ENCODE data around the gene ALOX12B. TPM values are rescaled to one million over a fixed set of nuclear protein-coding genes. Genes with fewer than 3 reads are reported as not detected.
A peak's percentile ranks its signal among the peaks of the same experiment; 100 is the strongest.

Gene ALOX12B
- total RNA-seq, 4 donors from 2014 or later, result not detected

DNA sequence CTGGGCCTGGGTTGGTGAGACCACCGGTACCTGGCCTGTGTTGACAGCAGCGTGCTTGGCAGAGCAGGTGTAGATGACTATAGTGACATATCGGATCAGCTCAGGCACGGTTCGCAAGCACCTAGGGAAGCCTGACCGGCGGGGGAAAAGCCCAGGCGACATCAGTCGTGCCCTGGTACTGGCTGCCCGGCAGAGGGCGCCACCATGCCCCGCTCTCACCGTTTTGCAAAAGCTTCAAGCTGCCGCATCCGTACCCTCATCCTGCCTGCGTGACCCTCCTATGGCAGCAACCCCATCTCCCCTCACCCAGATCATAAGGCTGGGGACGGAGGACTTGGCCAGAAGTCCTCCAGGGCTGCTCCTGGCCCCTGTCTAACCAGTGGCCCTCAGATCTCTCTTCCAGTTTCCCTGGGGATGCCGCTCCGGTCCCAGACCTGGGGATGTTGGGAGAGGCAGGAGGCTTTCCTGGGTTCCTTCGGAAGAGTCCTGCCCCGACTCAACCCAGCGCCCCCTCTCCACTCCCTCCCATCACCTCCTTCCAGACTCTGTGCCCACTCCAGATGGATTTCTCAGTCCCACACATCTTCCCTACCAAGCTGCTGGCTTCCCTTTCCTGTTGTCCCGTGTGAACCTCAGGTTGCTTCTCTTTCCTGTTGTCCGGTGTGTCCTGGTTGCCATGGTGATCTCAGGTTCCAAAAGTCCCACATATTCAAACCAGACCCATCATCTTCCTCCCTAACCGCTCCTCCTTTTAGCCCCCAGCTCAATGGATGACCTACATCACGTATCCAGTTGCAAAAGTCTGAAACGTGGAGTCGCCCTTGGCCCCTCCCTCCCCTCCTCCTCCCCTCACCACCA, 13.7 kb downstream of the ALOX12B start:
- 5 to 42% methylated on average over 5 to 28 of the region's 28 CpGs for whole genome bisulfite sequencing, 2 donors (ENCODE audit: low coverage in 1 of 2)
- DNase-seq, result peak; percentile 79
- Histone ChIP-seq H3K27me3 (peaks cover 73% of the 10 kb centered on the region), H3K36me3 (no peaks in the 10 kb centered on the region), H3K4me3 (no peak overlapping the region), H3K4me1 (peaks cover 14 to 30% (median 27%) of the 10 kb centered on the region in 4 donors), H3K27ac (no peak overlapping the region), H3K9me3 (no peaks in the 10 kb centered on the region)
- intact Hi-C loops (cut with DNase I; ENCODE audit: low total_unique reads) (no loop called here), in situ Hi-C loops (cut with MboI; ENCODE audit: low pct_ligation_motif_present in 1 of 4, low pct_unique_long_range_greater_than_20kb in 1 of 4, low sequenced_read_pairs in 3 of 4) (no loop called here)
- TF ChIP-seq POLR2AphosphoS5 (IDR thresholded peaks at IDR 0.05) (no peak), EP300 (IDR thresholded peaks at IDR 0.05; ENCODE audit: low read depth) (no peak), POLR2A (IDR thresholded peaks at IDR 0.05) (no peak)
- TF ChIP-seq, protein P1, sequence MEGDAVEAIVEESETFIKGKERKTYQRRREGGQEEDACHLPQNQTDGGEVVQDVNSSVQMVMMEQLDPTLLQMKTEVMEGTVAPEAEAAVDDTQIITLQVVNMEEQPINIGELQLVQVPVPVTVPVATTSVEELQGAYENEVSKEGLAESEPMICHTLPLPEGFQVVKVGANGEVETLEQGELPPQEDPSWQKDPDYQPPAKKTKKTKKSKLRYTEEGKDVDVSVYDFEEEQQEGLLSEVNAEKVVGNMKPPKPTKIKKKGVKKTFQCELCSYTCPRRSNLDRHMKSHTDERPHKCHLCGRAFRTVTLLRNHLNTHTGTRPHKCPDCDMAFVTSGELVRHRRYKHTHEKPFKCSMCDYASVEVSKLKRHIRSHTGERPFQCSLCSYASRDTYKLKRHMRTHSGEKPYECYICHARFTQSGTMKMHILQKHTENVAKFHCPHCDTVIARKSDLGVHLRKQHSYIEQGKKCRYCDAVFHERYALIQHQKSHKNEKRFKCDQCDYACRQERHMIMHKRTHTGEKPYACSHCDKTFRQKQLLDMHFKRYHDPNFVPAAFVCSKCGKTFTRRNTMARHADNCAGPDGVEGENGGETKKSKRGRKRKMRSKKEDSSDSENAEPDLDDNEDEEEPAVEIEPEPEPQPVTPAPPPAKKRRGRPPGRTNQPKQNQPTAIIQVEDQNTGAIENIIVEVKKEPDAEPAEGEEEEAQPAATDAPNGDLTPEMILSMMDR (IDR thresholded peaks at IDR 0.05), result peak; percentile 77 to 93 (median 91)

DNA sequence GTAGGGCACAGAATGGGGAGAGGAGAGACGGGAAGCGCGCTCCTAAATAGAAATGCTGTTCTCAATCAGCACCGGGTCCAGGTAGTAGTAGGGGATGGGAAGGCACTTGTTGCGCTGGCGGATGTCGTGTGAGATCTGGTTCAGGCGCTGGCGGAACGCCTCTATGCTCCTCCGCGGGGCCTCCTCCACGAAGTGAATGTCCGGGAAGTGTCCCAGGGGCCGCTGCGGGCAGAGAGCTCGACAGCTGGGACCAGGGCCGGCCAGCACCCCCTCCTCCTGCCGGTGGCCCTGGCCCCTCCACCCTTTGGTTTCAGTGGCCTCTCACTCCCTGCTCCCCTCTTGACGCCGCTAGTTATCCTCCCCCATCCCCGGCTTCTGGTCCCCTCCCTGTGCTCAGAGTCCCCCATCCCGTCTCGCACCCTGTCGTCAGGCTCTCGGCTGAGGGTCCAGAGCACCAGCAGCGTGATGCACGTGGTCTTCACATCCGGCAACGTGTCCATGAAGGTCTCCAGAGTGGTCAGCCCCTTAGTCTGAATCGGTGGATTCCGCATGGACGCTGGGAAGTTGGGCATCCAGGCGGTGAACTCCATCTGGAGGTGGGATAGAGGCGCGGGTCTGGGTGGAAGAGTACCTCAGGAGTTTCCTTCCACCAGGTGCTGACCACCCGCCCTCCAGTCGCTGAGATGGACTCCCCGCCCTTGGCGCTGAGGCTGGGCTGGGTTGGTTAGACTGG, 14.6 kb downstream of the ALOX12B start:
- no peak overlapping the region for H3K27ac ChIP-seq
- in situ Hi-C loops (cut with MboI; ENCODE audit: low pct_ligation_motif_present in 1 of 4, low pct_unique_long_range_greater_than_20kb in 1 of 4, low sequenced_read_pairs in 3 of 4), result no loop called here
- no peak for DNase-seq
- no peaks in the 10 kb centered on the region for H3K36me3 ChIP-seq
- intact Hi-C loops (cut with DNase I; ENCODE audit: low total_unique reads), result no loop called here
- H3K9me3 ChIP-seq, result no peaks in the 10 kb centered on the region
- no peak overlapping the region for H3K4me3 ChIP-seq
- whole genome bisulfite sequencing, 2 donors (ENCODE audit: low coverage in 1 of 2), result 22 to 28% methylated on average over 5 to 40 of the region's 40 CpGs
- H3K4me1 ChIP-seq, result peaks cover 14 to 40% (median 34%) of the 10 kb centered on the region in 4 donors
- no peak for TF ChIP-seq POLR2A (IDR thresholded peaks at IDR 0.05)
- TF ChIP-seq, protein P1 (IDR thresholded peaks at IDR 0.05), result no peak
- no peak for TF ChIP-seq POLR2AphosphoS5 (IDR thresholded peaks at IDR 0.05)
- no peak for TF ChIP-seq EP300 (IDR thresholded peaks at IDR 0.05; ENCODE audit: low read depth)
- H3K27me3 ChIP-seq, result peaks cover 64% of the 10 kb centered on the region

DNA sequence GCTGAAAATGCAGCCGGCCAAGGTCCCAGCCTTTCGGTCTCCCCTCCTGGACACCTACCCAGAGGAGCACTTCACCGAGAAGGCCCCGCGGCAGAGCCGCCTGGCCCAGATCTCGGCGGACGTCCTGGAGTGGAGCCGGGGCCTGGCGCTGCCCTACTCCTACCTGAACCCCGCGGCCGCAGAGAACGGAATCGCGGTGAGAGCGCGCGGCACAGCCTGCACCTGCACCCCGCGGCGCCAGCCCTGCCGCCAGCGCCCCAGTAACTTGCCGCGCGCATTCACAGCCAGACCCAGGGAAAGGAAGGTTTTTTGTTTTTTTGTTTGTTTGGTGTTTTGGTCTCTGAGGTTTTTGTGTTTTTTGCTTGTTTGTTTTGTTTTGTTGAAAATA, 15.2 kb downstream of the ALOX12B start:
- H3K27ac ChIP-seq, result no peak overlapping the region
- intact Hi-C loops (cut with DNase I; ENCODE audit: low total_unique reads), result no loop called here

More for the DNA sequence above, 15.2 kb downstream of the ALOX12B start:
- no peaks in the 10 kb centered on the region for H3K36me3 ChIP-seq
- TF ChIP-seq, protein P1 (IDR thresholded peaks at IDR 0.05), result no peak
- TF ChIP-seq POLR2A (IDR thresholded peaks at IDR 0.05), result no peak
- no peak for TF ChIP-seq EP300 (IDR thresholded peaks at IDR 0.05; ENCODE audit: low read depth)
- TF ChIP-seq POLR2AphosphoS5 (IDR thresholded peaks at IDR 0.05), result no peak
- in situ Hi-C loops (cut with MboI; ENCODE audit: low pct_ligation_motif_present in 1 of 4, low pct_unique_long_range_greater_than_20kb in 1 of 4, low sequenced_read_pairs in 3 of 4), result no loop called here
- H3K9me3 ChIP-seq, result no peaks in the 10 kb centered on the region
- no peak for DNase-seq
- WGBS, 2 donors (ENCODE audit: low coverage in 1 of 2), result 38% methylated on average over 28 of the region's 28 CpGs; no CpG with 5 or more reads in 1 of the 2 donors
- H3K4me3 ChIP-seq, result no peak overlapping the region
- peaks cover 14 to 42% (median 34%) of the 10 kb centered on the region in 4 donors for H3K4me1 ChIP-seq
- H3K27me3 ChIP-seq, result peaks cover 61% of the 10 kb centered on the region

All from transverse colon (tissue), 4 donors.